Endothelial cell of umbilical vein (primary cell): Measurements from ENCODE around the gene SOX13. TPM values are rescaled to one million over a fixed set of nuclear protein-coding genes. Genes with fewer than 3 reads are reported as not detected.

Experiments used
- BruUV-seq: library from RNA; stranded (reverse); fragments of 400-500 nt; replicated peaks from 2 replicates; lab custom pipeline; 2021; lab: Mats Ljungman, UMichigan
- CTCF ChIA-PET: fragments of 300-600, 350-600 bp; sonication (Branson Sonifier 250); formaldehyde crosslinking; loops from one replicate; lab custom pipeline; 2021; ENCODE audit warnings: antibody characterized with exemption, inconsistent platforms; lab: Charles Lee
- POLR2A ChIA-PET: fragments of 300-600, 350-600 bp; sonication (Branson Sonifier 250); formaldehyde crosslinking; loops from one replicate; lab custom pipeline; 2021; ENCODE audit warnings: antibody characterized with exemption, inconsistent platforms; lab: Charles Lee
- DNase-seq: peaks from one replicate; pipeline ENCODE4 v3.0.0-alpha.2; 2011; ENCODE audit warnings: low read depth, low spot score
- FAIRE-seq: peaks from 2 replicates; lab custom pipeline; 2011; peaks lifted over from hg19 to GRCh38; lab: Jason Lieb, UNC
- H2AFZ ChIP-seq: 2 replicates; pipeline ENCODE4 v1.6.0; 2012; ENCODE audit warnings: low read depth, low read length, control low read depth, inconsistent platforms
- H3K27ac ChIP-seq: 2 replicates; pipeline ENCODE4 v1.5.1; 2011; ENCODE audit warnings: low read depth, mild to moderate bottlenecking, control low read depth, low read length, moderate library complexity; ENCODE audit not compliant: insufficient read depth
- H3K27me3 ChIP-seq, 2 experiments: 2 replicates each; pipeline versions ENCODE4 v1.6.0 to v1.6.1; 2011; ENCODE audit warnings: low read length in 2 of 2, mixed read lengths in 1 of 2; ENCODE audit not compliant: control insufficient read depth in 2 of 2, insufficient read depth in 2 of 2
- H3K36me3 ChIP-seq, 2 experiments: 2 replicates in 1 of 2; 3 replicates in 1 of 2; pipeline ENCODE4 v1.5.1; 2011; ENCODE audit warnings: low read length in 2 of 2, mild to moderate bottlenecking in 1 of 2, moderate library complexity in 1 of 2; ENCODE audit not compliant: control insufficient read depth in 2 of 2, insufficient read depth in 2 of 2; ENCODE audit errors: extremely low read depth in 1 of 2
- H3K4me1 ChIP-seq: 3 replicates; pipeline ENCODE4 v1.5.1; 2011; ENCODE audit warnings: mild to moderate bottlenecking, low read length; ENCODE audit not compliant: control insufficient read depth, insufficient read depth; ENCODE audit errors: extremely low read depth
- H3K4me2 ChIP-seq: 2 replicates; pipeline ENCODE4 v1.6.1; 2011; ENCODE audit warnings: low read length, control low read depth, mixed read lengths; ENCODE audit not compliant: insufficient read depth
- H3K4me3 ChIP-seq, 3 experiments: fragments of 200-600 bp in 1 of 3; sonication (generic), shearing (Covaris generic) in 1 of 3; replicated peaks in 1 of 3; 2 replicates each; pipeline ENCODE4 v1.5.1; 2011 to 2016; ENCODE audit warnings: control low read depth in 3 of 3, low read length in 3 of 3, mild to moderate bottlenecking in 2 of 3, inconsistent platforms in 1 of 3, low read depth in 1 of 3, moderate library complexity in 1 of 3; ENCODE audit not compliant: insufficient read depth in 1 of 3
- H3K79me2 ChIP-seq: 2 replicates; pipeline ENCODE4 v1.6.0; 2012; ENCODE audit warnings: low read length, inconsistent platforms; ENCODE audit not compliant: control insufficient read depth, insufficient read depth
- H3K9ac ChIP-seq: replicated peaks from 2 replicates; pipeline ENCODE3; 2011; ENCODE audit warnings: low read length, control low read depth; ENCODE audit not compliant: insufficient read depth; ENCODE audit errors: extremely low read depth
- H3K9me1 ChIP-seq: replicated peaks from 3 replicates; pipeline ENCODE4 v1.6.0; 2011; ENCODE audit warnings: mild to moderate bottlenecking, low read length; ENCODE audit not compliant: control insufficient read depth, insufficient read depth; ENCODE audit errors: extremely low read depth
- H3K9me3 ChIP-seq: replicated peaks from 2 replicates; pipeline ENCODE4 v1.5.1; 2012; ENCODE audit warnings: low read length, inconsistent platforms; ENCODE audit not compliant: control insufficient read depth, insufficient read depth
- H4K20me1 ChIP-seq: replicated peaks from 2 replicates; pipeline ENCODE3; 2011; ENCODE audit warnings: mild to moderate bottlenecking, low read length; ENCODE audit not compliant: control insufficient read depth, insufficient read depth; ENCODE audit errors: extremely low read depth
- CTCF ChIP-seq, 2 donors: IDR thresholded peaks; 1 replicate in 1 of 2; 2 replicates in 1 of 2; pipeline ENCODE4 v1.5.1; 2011; ENCODE audit warnings: low read length in 2 of 2, mild to moderate bottlenecking in 2 of 2, moderate library complexity in 2 of 2, control low read depth in 1 of 2, inconsistent platforms in 1 of 2, low read depth in 1 of 2; ENCODE audit not compliant: insufficient read depth in 1 of 2; ENCODE audit errors: extremely low read depth in 1 of 2
- EZH2 ChIP-seq: IDR thresholded peaks from 2 replicates; pipeline ENCODE4 v1.6.1; 2012; ENCODE audit warnings: borderline replicate concordance, low read depth, mild to moderate bottlenecking, moderate library complexity, low read length, inconsistent platforms; ENCODE audit not compliant: severe bottlenecking
- FOS ChIP-seq: IDR thresholded peaks from 2 replicates; pipeline ENCODE4 v1.6.1; 2011; ENCODE audit warnings: mild to moderate bottlenecking, low read length, moderate library complexity, borderline replicate concordance; ENCODE audit not compliant: insufficient read depth
- GATA2 ChIP-seq: IDR thresholded peaks from 2 replicates; pipeline ENCODE4 v1.7.0; 2011; ENCODE audit warnings: low read depth, mild to moderate bottlenecking, moderate library complexity, mixed read lengths, low read length; ENCODE audit not compliant: insufficient read length, insufficient read depth
- JUN ChIP-seq: IDR thresholded peaks from 2 replicates; pipeline ENCODE4 v1.6.1; 2011; ENCODE audit warnings: borderline replicate concordance, low read depth; ENCODE audit not compliant: insufficient read length, insufficient read depth
- MAX ChIP-seq: IDR thresholded peaks from 2 replicates; pipeline ENCODE4 v1.6.1; 2011; ENCODE audit not compliant: insufficient read depth, insufficient read length
- MYC ChIP-seq: IDR thresholded peaks from one replicate; pipeline ENCODE4 v1.6.1; 2011; ENCODE audit warnings: mild to moderate bottlenecking, low read depth, low read length
- POLR2A ChIP-seq: IDR thresholded peaks from 2 replicates; pipeline ENCODE4 v1.6.1; 2012; ENCODE audit warnings: low read depth, mild to moderate bottlenecking, control low read depth, low read length
- POLR2AphosphoS5 ChIP-seq: IDR thresholded peaks from 2 replicates; pipeline ENCODE4 v1.6.1; 2012; ENCODE audit warnings: low read depth, mild to moderate bottlenecking, control low read depth, low read length, moderate library complexity; ENCODE audit not compliant: insufficient read depth
- dilution Hi-C: fragments of 300-500 bp; cut with MboI; formaldehyde crosslinking; loops from one replicate; pipeline ENCODE4 v1.15.0; 2019; ENCODE audit warnings: low sequenced_read_pairs; ENCODE audit not compliant: extremely low pct_ligation_motif_present
- intact Hi-C: fragments of 100-400 bp; cut with micrococcal nuclease; formaldehyde crosslinking; loops from one replicate; pipeline ENCODE4 v1.10.0; 2022
- polyA plus RNA-seq, 4 experiments: library from polyadenylated mRNA; depleted of rRNA in 3 of 4; stranded (reverse) in 3 of 4; unstranded in 1 of 4; fragments of >200 nt; gene quantifications; 2 replicates each; pipeline versions ENCODE4 v1.2.1 to v1.2.3, GENCODE V29; 2011 to 2012; ENCODE audit warnings: missing spikeins in 1 of 4
- total RNA-seq: library from RNA; stranded (reverse); gene quantifications from 2 replicates; pipeline ENCODE4 v1.2.3, GENCODE V29; 2021

SOX13 gene
- total and polyA plus RNA-seq, 2 donors (not counting 3 experiments of a cell fraction or from before 2014, with no cell fraction given) = 40.8 to 57.7 TPM

- dilution Hi-C loops = loop anchor here (25.0 kb wide), 1 partner anchor 166 kb away; no protein-coding TSS in a partner anchor
- peak overlapping the region; percentile 62 for H3K4me2 ChIP-seq
- intact Hi-C loops = loop anchor here (1.0 kb wide), 2 partner anchors 20 to 27 kb away; no protein-coding TSS in a partner anchor
Observed at GRCh38 chr1:204171751-204172178, 98.8 kb downstream of the SOX13 start.

More at GRCh38 chr1:204171751-204172178, 98.8 kb downstream of the SOX13 start:
- Histone ChIP-seq H3K9me3 (peaks cover 3% of the 10 kb centered on the region), H4K20me1 (no peaks in the 10 kb centered on the region), H3K9ac (no peak overlapping the region), H3K4me3 (no peak overlapping the region), H3K9me1 (no peaks in the 10 kb centered on the region), H3K4me1 (peaks cover 17% of the 10 kb centered on the region), H3K79me2 (no peaks in the 10 kb centered on the region), H3K27me3 (no peaks in the 10 kb centered on the region), H3K36me3 (no peaks in the 10 kb centered on the region), H2AFZ (peak overlapping the region; percentile 10), H3K27ac (peak overlapping the region; percentile 48)
- DNase-seq = peak; percentile 73
- no TSS peak for BruUV-seq
- peak; percentile 91 for FAIRE-seq
- TF ChIP-seq GATA2 (no peak), CTCF (IDR thresholded peaks at IDR 0.05; ENCODE audit: extremely low read depth in 1 of 2, insufficient read depth in 1 of 2, low read depth in 1 of 2, low read length in 2 of 2) (no peak), EZH2 (no peak), MYC (no peak), POLR2AphosphoS5 (peak; percentile 85), JUN (peak; percentile 84), FOS (peak; percentile 92), POLR2A (no peak), MAX (no peak)
- POLR2A ChIA-PET = no interaction called here
- CTCF ChIA-PET = interaction anchor here (0.5 to 26.7 kb wide), 11 partner anchors 8 to 635 kb away, joined by 3 to 770 read pairs (median 3); partner anchors contain the start of genes ETNK2, GOLT1A and PLEKHA6
